ENCODE data around the gene PTPRC. TPM values are rescaled to one million over a fixed set of nuclear protein-coding genes. Genes with fewer than 3 reads are reported as not detected.

PTPRC gene
- total RNA-seq, 1 donor from 2014 or later = not detected

DNA sequence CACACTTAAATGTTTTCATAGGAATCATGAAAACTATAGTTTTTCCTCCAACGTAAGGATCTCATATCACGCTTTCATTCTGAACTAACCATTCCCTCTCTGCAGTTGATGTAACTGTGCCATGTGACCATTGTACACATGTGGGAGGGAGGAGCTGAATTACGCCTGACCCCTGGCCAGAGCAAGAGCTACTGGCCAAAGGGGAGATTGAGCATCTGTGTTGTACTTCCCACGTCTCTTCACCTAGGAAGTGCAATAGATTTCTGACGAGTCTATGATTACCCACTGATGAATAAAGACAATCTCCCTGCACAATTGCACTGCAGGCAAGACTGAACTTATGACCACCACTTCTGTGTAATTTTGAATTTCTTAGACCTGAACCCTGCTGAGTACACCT, 24.0 kb downstream of the PTPRC start:
- no peaks in the 10 kb centered on the region for H3K36me3 Mint-ChIP-seq (ENCODE audit: low read depth, unreplicated experiment)
- no peaks in the 10 kb centered on the region for H3K9me3 Mint-ChIP-seq (ENCODE audit: unreplicated experiment)
- H3K4me3 Mint-ChIP-seq (ENCODE audit: unreplicated experiment) = no peak overlapping the region
- peaks cover 3% of the 10 kb centered on the region for H3K4me1 Mint-ChIP-seq (ENCODE audit: unreplicated experiment)
- H3K27me3 Mint-ChIP-seq (ENCODE audit: unreplicated experiment) = no peaks in the 10 kb centered on the region
- TF ChIP-seq, protein P1, sequence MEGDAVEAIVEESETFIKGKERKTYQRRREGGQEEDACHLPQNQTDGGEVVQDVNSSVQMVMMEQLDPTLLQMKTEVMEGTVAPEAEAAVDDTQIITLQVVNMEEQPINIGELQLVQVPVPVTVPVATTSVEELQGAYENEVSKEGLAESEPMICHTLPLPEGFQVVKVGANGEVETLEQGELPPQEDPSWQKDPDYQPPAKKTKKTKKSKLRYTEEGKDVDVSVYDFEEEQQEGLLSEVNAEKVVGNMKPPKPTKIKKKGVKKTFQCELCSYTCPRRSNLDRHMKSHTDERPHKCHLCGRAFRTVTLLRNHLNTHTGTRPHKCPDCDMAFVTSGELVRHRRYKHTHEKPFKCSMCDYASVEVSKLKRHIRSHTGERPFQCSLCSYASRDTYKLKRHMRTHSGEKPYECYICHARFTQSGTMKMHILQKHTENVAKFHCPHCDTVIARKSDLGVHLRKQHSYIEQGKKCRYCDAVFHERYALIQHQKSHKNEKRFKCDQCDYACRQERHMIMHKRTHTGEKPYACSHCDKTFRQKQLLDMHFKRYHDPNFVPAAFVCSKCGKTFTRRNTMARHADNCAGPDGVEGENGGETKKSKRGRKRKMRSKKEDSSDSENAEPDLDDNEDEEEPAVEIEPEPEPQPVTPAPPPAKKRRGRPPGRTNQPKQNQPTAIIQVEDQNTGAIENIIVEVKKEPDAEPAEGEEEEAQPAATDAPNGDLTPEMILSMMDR (IDR thresholded peaks at IDR 0.05; ENCODE audit: unreplicated experiment) = no peak
- DNase-seq (ENCODE audit: low spot score) = no peak
- no peak overlapping the region for H3K27ac Mint-ChIP-seq (ENCODE audit: unreplicated experiment)

GRCh38 chr1:198664068-198664788, 25.4 kb downstream of the PTPRC start:
- Mint-ChIP-seq H3K4me1 (ENCODE audit: unreplicated experiment) (peaks cover 3% of the 10 kb centered on the region), H3K27me3 (ENCODE audit: unreplicated experiment) (no peaks in the 10 kb centered on the region), H3K9me3 (ENCODE audit: unreplicated experiment) (no peaks in the 10 kb centered on the region), H3K36me3 (ENCODE audit: low read depth, unreplicated experiment) (no peaks in the 10 kb centered on the region), H3K4me3 (ENCODE audit: unreplicated experiment) (no peak overlapping the region), H3K27ac (ENCODE audit: unreplicated experiment) (no peak overlapping the region)
- DNase-seq (ENCODE audit: low spot score) = no peak
- TF ChIP-seq, protein P1 (IDR thresholded peaks at IDR 0.05; ENCODE audit: unreplicated experiment) = no peak

DNA sequence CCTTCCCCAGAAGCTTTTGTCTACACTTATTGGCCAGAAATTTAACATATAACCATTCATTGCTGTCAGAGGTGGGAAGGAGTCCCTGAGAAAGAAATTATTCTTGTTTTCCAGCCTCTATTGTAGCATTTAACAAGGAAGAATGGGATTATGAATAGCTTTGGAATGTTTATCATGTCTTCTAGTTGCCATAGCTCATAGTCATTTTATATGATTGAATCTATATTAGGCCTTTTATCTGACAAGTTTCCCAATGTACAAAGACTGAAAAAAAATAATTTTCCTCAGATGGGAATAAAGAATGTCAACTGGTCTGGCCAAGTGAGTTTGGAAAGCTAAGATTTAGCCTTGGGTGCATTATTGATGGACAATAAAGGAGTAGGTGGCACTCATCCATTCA, 28.3 kb downstream of the PTPRC start:
- Mint-ChIP-seq H3K27me3 (ENCODE audit: unreplicated experiment) (no peaks in the 10 kb centered on the region), H3K27ac (ENCODE audit: unreplicated experiment) (no peak overlapping the region), H3K4me3 (ENCODE audit: unreplicated experiment) (no peak overlapping the region), H3K9me3 (ENCODE audit: unreplicated experiment) (no peaks in the 10 kb centered on the region), H3K4me1 (ENCODE audit: unreplicated experiment) (no peaks in the 10 kb centered on the region), H3K36me3 (ENCODE audit: low read depth, unreplicated experiment) (no peaks in the 10 kb centered on the region)
- TF ChIP-seq, protein P1 (IDR thresholded peaks at IDR 0.05; ENCODE audit: unreplicated experiment) = no peak
- DNase-seq (ENCODE audit: low spot score) = no peak

DNA sequence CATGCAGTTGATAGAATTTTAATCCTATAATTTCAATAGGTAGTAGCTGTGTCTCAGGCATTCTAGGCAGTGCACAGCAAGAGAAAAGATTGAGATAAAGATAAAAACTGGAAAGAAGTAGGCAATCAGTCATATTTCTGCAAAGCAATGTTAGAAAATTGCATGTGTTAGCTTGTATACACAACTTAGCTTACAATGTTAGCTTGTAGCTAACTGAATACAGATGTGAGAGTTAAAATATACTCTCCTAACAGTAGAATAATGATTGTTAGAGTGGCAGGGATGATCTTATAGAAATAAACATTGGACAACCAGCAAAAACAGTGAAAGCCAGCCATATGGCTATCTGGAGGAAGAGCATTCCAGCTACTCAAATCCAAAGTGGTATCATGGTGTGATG, 29.0 kb downstream of the PTPRC start:
- no peak overlapping the region for H3K4me3 Mint-ChIP-seq (ENCODE audit: unreplicated experiment)
- no peak overlapping the region for H3K27ac Mint-ChIP-seq (ENCODE audit: unreplicated experiment)
- no peaks in the 10 kb centered on the region for H3K4me1 Mint-ChIP-seq (ENCODE audit: unreplicated experiment)
- H3K9me3 Mint-ChIP-seq (ENCODE audit: unreplicated experiment) = no peaks in the 10 kb centered on the region
- H3K27me3 Mint-ChIP-seq (ENCODE audit: unreplicated experiment) = no peaks in the 10 kb centered on the region
- TF ChIP-seq, protein P1 (IDR thresholded peaks at IDR 0.05; ENCODE audit: unreplicated experiment) = no peak
- H3K36me3 Mint-ChIP-seq (ENCODE audit: low read depth, unreplicated experiment) = no peaks in the 10 kb centered on the region
- DNase-seq (ENCODE audit: low spot score) = no peak

- no peak overlapping the region for H3K4me3 Mint-ChIP-seq (ENCODE audit: unreplicated experiment)
- no peak for DNase-seq (ENCODE audit: low spot score)
- H3K4me1 Mint-ChIP-seq (ENCODE audit: unreplicated experiment) = no peaks in the 10 kb centered on the region
- H3K27me3 Mint-ChIP-seq (ENCODE audit: unreplicated experiment) = no peaks in the 10 kb centered on the region
- TF ChIP-seq, protein P1 (IDR thresholded peaks at IDR 0.05; ENCODE audit: unreplicated experiment) = no peak
- H3K27ac Mint-ChIP-seq (ENCODE audit: unreplicated experiment) = no peak overlapping the region
- H3K36me3 Mint-ChIP-seq (ENCODE audit: low read depth, unreplicated experiment) = no peaks in the 10 kb centered on the region
- H3K9me3 Mint-ChIP-seq (ENCODE audit: unreplicated experiment) = no peaks in the 10 kb centered on the region
Measured at GRCh38 chr1:198669023-198669698, 30.3 kb downstream of the PTPRC start.
